Neural progenitor cell (in vitro differentiated cells): ENCODE results near the gene PILRB. TPM values are rescaled to one million over a fixed set of nuclear protein-coding genes. Genes with fewer than 3 reads are reported as not detected.

Experiments used
- DNase-seq: peaks from one replicate; pipeline ENCODE4 v3.0.0-alpha.2; 2016; ENCODE audit warnings: low spot score
- H2AFZ ChIP-seq: fragments of 200-600 bp; sonication (generic); replicated peaks from 2 replicates; pipeline ENCODE4 v1.6.1; 2016; ENCODE audit warnings: antibody characterized with exemption
- H3F3A ChIP-seq: fragments of 200-600 bp; sonication (generic); 2 replicates; pipeline ENCODE4 v1.6.1; 2016; ENCODE audit warnings: antibody characterized with exemption, low read depth
- H3K27ac ChIP-seq: fragments of 200-600 bp; sonication (generic); 2 replicates; pipeline ENCODE4 v1.5.1; 2016; ENCODE audit warnings: mild to moderate bottlenecking
- H3K27me3 ChIP-seq: fragments of 200-600 bp; sonication (generic); 2 replicates; pipeline ENCODE4 v1.6.1; 2016; ENCODE audit warnings: mild to moderate bottlenecking, moderate library complexity
- H3K36me3 ChIP-seq: fragments of 200-600 bp; sonication (generic); 2 replicates; pipeline ENCODE4 v1.5.1; 2016
- H3K4me1 ChIP-seq: fragments of 200-600 bp; sonication (generic); 2 replicates; pipeline ENCODE4 v1.6.1; 2016; ENCODE audit warnings: mixed run types
- H3K4me2 ChIP-seq: fragments of 200-600 bp; sonication (generic); 2 replicates; pipeline ENCODE4 v1.6.1; 2016
- H3K4me3 ChIP-seq: fragments of 200-600 bp; sonication (generic); 2 replicates; pipeline ENCODE4 v1.5.1; 2016
- H3K79me2 ChIP-seq: fragments of 200-600 bp; sonication (generic); 2 replicates; pipeline ENCODE4 v1.6.1; 2016; ENCODE audit warnings: low read depth
- H3K9ac ChIP-seq: fragments of 200-600 bp; sonication (generic); 2 replicates; pipeline ENCODE4 v1.6.1; 2016
- H3K9me3 ChIP-seq: fragments of 200-600 bp; sonication (generic); 2 replicates; pipeline ENCODE4 v1.5.1; 2016; ENCODE audit warnings: low read depth
- H4K20me1 ChIP-seq: fragments of 200-600 bp; sonication (generic); 2 replicates; pipeline ENCODE4 v1.6.1; 2016; ENCODE audit warnings: low read depth
- H3K27ac Mint-ChIP-seq: 3 replicates; pipeline ENCODE4 v1.8.0; 2021; ENCODE audit warnings: mixed read lengths
- H3K27me3 Mint-ChIP-seq: 2 replicates; pipeline ENCODE4 v1.8.0; 2022; ENCODE audit warnings: low read depth, mild to moderate bottlenecking, inconsistent platforms, moderate library complexity, mixed read lengths; ENCODE audit not compliant: insufficient read depth
- H3K36me3 Mint-ChIP-seq: 3 replicates; pipeline ENCODE4 v1.8.0; 2021; ENCODE audit warnings: mixed read lengths
- H3K4me1 Mint-ChIP-seq: 3 replicates; pipeline ENCODE4 v1.8.0; 2021; ENCODE audit warnings: mixed read lengths
- H3K4me3 Mint-ChIP-seq: 3 replicates; pipeline ENCODE4 v1.8.0; 2021; ENCODE audit warnings: mild to moderate bottlenecking, moderate library complexity, mixed read lengths
- H3K9me3 Mint-ChIP-seq: 3 replicates; pipeline ENCODE4 v1.8.0; 2020; ENCODE audit warnings: mixed read lengths
- EZH2 ChIP-seq: fragments of 200-600 bp; sonication (generic); IDR thresholded peaks from 2 replicates; pipeline ENCODE4 v1.6.1; 2017; ENCODE audit warnings: antibody characterized with exemption, mild to moderate bottlenecking, moderate library complexity
- EZH2phosphoT487 ChIP-seq: fragments of 200-600 bp; sonication (generic); IDR thresholded peaks from 2 replicates; pipeline ENCODE4 v1.6.1; 2017; ENCODE audit warnings: antibody characterized with exemption
- total RNA-seq: library from RNA; depleted of rRNA; stranded (reverse); fragments of >200 nt; gene quantifications from 2 replicates; pipeline ENCODE4 v1.2.3, GENCODE V29; 2015; ENCODE audit warnings: low replicate concordance
- TF ChIP-seq, protein P1 (sequence below): fragments of 200-600 bp; sonication (generic); IDR thresholded peaks from 2 replicates; pipeline ENCODE4 v1.5.1; 2017; ENCODE audit warnings: antibody characterized with exemption, mild to moderate bottlenecking

PILRB gene
- total RNA-seq, 1 donor from 2014 or later = 19.3 TPM

- peaks cover 7% of the 10 kb centered on the region for H3K36me3 Mint-ChIP-seq
- H3K4me1 Mint-ChIP-seq = peaks cover 36% of the 10 kb centered on the region
- H3K27ac Mint-ChIP-seq = no peak overlapping the region
- Histone ChIP-seq H3K79me2 (no peaks in the 10 kb centered on the region), H3F3A (peaks cover 28% of the 10 kb centered on the region), H3K4me1 (peaks cover 34% of the 10 kb centered on the region), H3K9ac (no peak overlapping the region), H3K27me3 (no peaks in the 10 kb centered on the region), H3K4me2 (no peak overlapping the region), H2AFZ (no peak overlapping the region), H3K27ac (no peak overlapping the region), H3K9me3 (no peaks in the 10 kb centered on the region), H3K4me3 (no peak overlapping the region), H3K36me3 (no peaks in the 10 kb centered on the region), H4K20me1 (peaks cover 6% of the 10 kb centered on the region)
- H3K9me3 Mint-ChIP-seq = no peaks in the 10 kb centered on the region
- TF ChIP-seq EZH2phosphoT487 (no peak), EZH2 (no peak)
- TF ChIP-seq, protein P1, sequence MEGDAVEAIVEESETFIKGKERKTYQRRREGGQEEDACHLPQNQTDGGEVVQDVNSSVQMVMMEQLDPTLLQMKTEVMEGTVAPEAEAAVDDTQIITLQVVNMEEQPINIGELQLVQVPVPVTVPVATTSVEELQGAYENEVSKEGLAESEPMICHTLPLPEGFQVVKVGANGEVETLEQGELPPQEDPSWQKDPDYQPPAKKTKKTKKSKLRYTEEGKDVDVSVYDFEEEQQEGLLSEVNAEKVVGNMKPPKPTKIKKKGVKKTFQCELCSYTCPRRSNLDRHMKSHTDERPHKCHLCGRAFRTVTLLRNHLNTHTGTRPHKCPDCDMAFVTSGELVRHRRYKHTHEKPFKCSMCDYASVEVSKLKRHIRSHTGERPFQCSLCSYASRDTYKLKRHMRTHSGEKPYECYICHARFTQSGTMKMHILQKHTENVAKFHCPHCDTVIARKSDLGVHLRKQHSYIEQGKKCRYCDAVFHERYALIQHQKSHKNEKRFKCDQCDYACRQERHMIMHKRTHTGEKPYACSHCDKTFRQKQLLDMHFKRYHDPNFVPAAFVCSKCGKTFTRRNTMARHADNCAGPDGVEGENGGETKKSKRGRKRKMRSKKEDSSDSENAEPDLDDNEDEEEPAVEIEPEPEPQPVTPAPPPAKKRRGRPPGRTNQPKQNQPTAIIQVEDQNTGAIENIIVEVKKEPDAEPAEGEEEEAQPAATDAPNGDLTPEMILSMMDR = no peak
- no peak overlapping the region for H3K4me3 Mint-ChIP-seq
- no peak for DNase-seq
- H3K27me3 Mint-ChIP-seq = peaks cover 3% of the 10 kb centered on the region
These were observed 13.7 kb downstream of the PILRB start for GRCh38 chr7:100371561-100372171.

DNA sequence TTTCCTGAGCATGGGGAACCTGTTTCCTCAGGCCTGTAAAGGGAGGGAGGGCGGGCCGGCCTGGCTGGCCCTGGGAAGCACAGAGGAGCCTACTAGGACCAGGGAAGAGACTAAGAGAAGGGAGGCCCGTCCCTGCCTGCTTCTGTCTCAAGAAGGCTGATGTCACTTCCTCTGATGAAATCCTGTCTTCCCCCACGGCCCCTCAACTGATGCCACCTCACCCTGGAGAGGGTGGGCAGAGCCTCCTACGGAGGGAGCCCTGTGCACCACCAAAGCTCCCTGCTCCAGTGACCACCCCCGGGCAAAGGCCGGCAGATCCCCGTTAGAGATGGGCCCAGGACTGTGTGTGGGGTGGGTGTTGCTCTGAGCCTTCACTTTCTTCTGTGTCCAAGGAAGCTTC is 14.3 kb downstream of the PILRB start:
- peaks cover 3% of the 10 kb centered on the region for H3K27me3 Mint-ChIP-seq
- H3K9me3 Mint-ChIP-seq = no peaks in the 10 kb centered on the region
- no peak overlapping the region for H3K27ac Mint-ChIP-seq

DNA sequence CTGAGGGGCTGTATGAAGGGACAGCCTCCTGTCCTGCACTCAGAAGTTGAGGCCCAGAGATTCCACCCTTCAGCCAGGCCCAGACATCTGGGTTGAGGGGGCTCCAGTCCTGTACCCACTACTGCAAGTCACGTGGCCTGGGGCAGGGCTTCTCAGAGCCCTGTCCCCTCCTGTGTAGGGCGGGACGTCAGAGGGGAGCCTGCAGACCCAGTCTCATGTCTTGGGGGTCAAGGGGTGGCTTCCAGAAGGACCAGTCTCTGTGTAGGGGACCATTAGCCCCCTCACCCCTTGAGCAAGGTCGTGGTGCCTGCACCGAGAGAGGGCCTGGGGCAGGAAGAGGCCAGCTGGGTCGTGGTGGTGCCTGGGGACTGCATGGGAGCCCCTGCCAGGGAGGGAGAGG is 14.8 kb downstream of the PILRB start:
- H3K4me2 ChIP-seq = no peak overlapping the region
- no peaks in the 10 kb centered on the region for H3K27me3 ChIP-seq
- Mint-ChIP-seq H3K36me3 (peaks cover 4% of the 10 kb centered on the region), H3K4me1 (peaks cover 36% of the 10 kb centered on the region), H3K9me3 (no peaks in the 10 kb centered on the region), H3K4me3 (no peak overlapping the region), H3K27ac (no peak overlapping the region), H3K27me3 (peaks cover under 1% of the 10 kb centered on the region)
- no peaks in the 10 kb centered on the region for H3K36me3 ChIP-seq
- H3K9me3 ChIP-seq = no peaks in the 10 kb centered on the region
- peaks cover 34% of the 10 kb centered on the region for H3K4me1 ChIP-seq
- no peak for TF ChIP-seq EZH2phosphoT487
- no peak overlapping the region for H3K27ac ChIP-seq
- peaks cover 28% of the 10 kb centered on the region for H3F3A ChIP-seq
- no peak for DNase-seq
- H3K79me2 ChIP-seq = no peaks in the 10 kb centered on the region
- no peak overlapping the region for H3K4me3 ChIP-seq
- no peak overlapping the region for H3K9ac ChIP-seq
- H4K20me1 ChIP-seq = peaks cover 6% of the 10 kb centered on the region
- H2AFZ ChIP-seq = no peak overlapping the region

More for the DNA sequence above, 14.3 kb downstream of the PILRB start:
- Histone ChIP-seq H3K9ac (no peak overlapping the region), H3F3A (peaks cover 28% of the 10 kb centered on the region), H4K20me1 (peaks cover 6% of the 10 kb centered on the region), H3K9me3 (no peaks in the 10 kb centered on the region), H3K27ac (no peak overlapping the region), H3K4me3 (no peak overlapping the region), H2AFZ (no peak overlapping the region), H3K27me3 (no peaks in the 10 kb centered on the region), H3K79me2 (no peaks in the 10 kb centered on the region), H3K4me1 (peaks cover 34% of the 10 kb centered on the region), H3K4me2 (no peak overlapping the region), H3K36me3 (no peaks in the 10 kb centered on the region)
- TF ChIP-seq EZH2phosphoT487 (no peak), EZH2 (no peak)
- TF ChIP-seq, protein P1 = no peak
- DNase-seq = no peak
- Mint-ChIP-seq H3K4me1 (peaks cover 36% of the 10 kb centered on the region), H3K36me3 (peaks cover 5% of the 10 kb centered on the region), H3K4me3 (no peak overlapping the region)

GRCh38 chr7:100373261-100373831 is 15.4 kb downstream of the PILRB start, which contains the start of gene PILRA:
TSS of gene PILRA (plus strand) at chr7:100373487. CDS start at chr7:100373657, 170 bp downstream.
- Mint-ChIP-seq H3K4me3 (no peak within 1 kb of the TSS), H3K27me3 (no peaks in the 10 kb centered on the region), H3K4me1 (peaks cover 36% of the 10 kb centered on the region), H3K36me3 (peaks cover 3% of the 10 kb centered on the region), H3K27ac (no peak within 1 kb of the TSS), H3K9me3 (no peaks in the 10 kb centered on the region)
- Histone ChIP-seq H3K36me3 (no peaks in the 10 kb centered on the region), H3K9me3 (no peaks in the 10 kb centered on the region), H3F3A (peaks cover 23% of the 10 kb centered on the region), H3K4me3 (no peak within 1 kb of the TSS), H3K27me3 (no peaks in the 10 kb centered on the region), H4K20me1 (peaks cover 6% of the 10 kb centered on the region), H2AFZ (no peak within 1 kb of the TSS), H3K9ac (no peak within 1 kb of the TSS), H3K79me2 (no peaks in the 10 kb centered on the region), H3K27ac (no peak within 1 kb of the TSS), H3K4me2 (no peak within 1 kb of the TSS), H3K4me1 (peaks cover 34% of the 10 kb centered on the region)
- DNase-seq = no peak
- no peak for TF ChIP-seq EZH2phosphoT487
- TF ChIP-seq EZH2 = no peak
- TF ChIP-seq, protein P1 = no peak
